ENCODE data around the gene PPA1. TPM values are rescaled to one million over a fixed set of nuclear protein-coding genes. Genes with fewer than 3 reads are reported as not detected.
"Not testable (repeated sequence)": the region's sequence is repeated elsewhere in the genome, so short reads cannot be mapped to it uniquely, and the experiment has no call there.

The PPA1 gene
- total RNA-seq, 1 donor = 57.4 TPM

GRCh38 chr10:70255329-70256299 is 22.4 kb upstream of the PPA1 start:
- peak in 2 of 3 donors; percentile 24 to 28 for DNase-seq (ENCODE audit: low read depth in 2 of 3, low spot score in 2 of 3)

- no peak for DNase-seq (ENCODE audit: low read depth in 2 of 3, low spot score in 2 of 3)
Measured at GRCh38 chr10:70254778-70255328, 21.6 kb upstream of the PPA1 start.

- DNase-seq (ENCODE audit: low read depth in 2 of 3, low spot score in 2 of 3) = no peak
Measured at GRCh38 chr10:70253878-70254765, 20.9 kb upstream of the PPA1 start.

- DNase-seq (ENCODE audit: low read depth in 2 of 3, low spot score in 2 of 3) = no peak
Measured at GRCh38 chr10:70250961-70251680, 17.9 kb upstream of the PPA1 start.

GRCh38 chr10:70247360-70247759 is 14.1 kb upstream of the PPA1 start:
- DNase-seq (ENCODE audit: low read depth in 2 of 3, low spot score in 2 of 3) = no peak

GRCh38 chr10:70241081-70241480 is 7.9 kb upstream of the PPA1 start:
- no peak for DNase-seq (ENCODE audit: low read depth in 2 of 3, low spot score in 2 of 3)

GRCh38 chr10:70239986-70240385 is 6.8 kb upstream of the PPA1 start:
- not testable (repeated sequence) for DNase-seq (ENCODE audit: low read depth in 2 of 3, low spot score in 2 of 3)

- DNase-seq (ENCODE audit: low read depth in 2 of 3, low spot score in 2 of 3) = not testable (repeated sequence)
Measured at GRCh38 chr10:70239077-70239976, 6.1 kb upstream of the PPA1 start.

- not testable (repeated sequence) for DNase-seq (ENCODE audit: low read depth in 2 of 3, low spot score in 2 of 3)
Measured at GRCh38 chr10:70237958-70238536, 4.8 kb upstream of the PPA1 start.

GRCh38 chr10:70234668-70235447 is 1.6 kb upstream of the PPA1 start:
- no peak for DNase-seq (ENCODE audit: low read depth in 2 of 3, low spot score in 2 of 3)

- no peak for DNase-seq (ENCODE audit: low read depth in 2 of 3, low spot score in 2 of 3)
Measured at GRCh38 chr10:70233939-70234300, 691 bp upstream of the PPA1 start.

- peak in 1 of 3 donors; percentile 11 for DNase-seq (ENCODE audit: low read depth in 2 of 3, low spot score in 2 of 3)
Measured at GRCh38 chr10:70232859-70233108, 445 bp downstream of the PPA1 start.

- DNase-seq (ENCODE audit: low read depth in 2 of 3, low spot score in 2 of 3) = peak in 2 of 3 donors; percentile 14 to 29
Measured at GRCh38 chr10:70232155-70232858, 922 bp downstream of the PPA1 start.

- DNase-seq (ENCODE audit: low read depth in 2 of 3, low spot score in 2 of 3) = no peak
Measured at GRCh38 chr10:70228491-70228890, 4.7 kb downstream of the PPA1 start.

- DNase-seq (ENCODE audit: low read depth in 2 of 3, low spot score in 2 of 3) = no peak
Measured at GRCh38 chr10:70227548-70228320, 5.5 kb downstream of the PPA1 start.

GRCh38 chr10:70223728-70224127 is 9.5 kb downstream of the PPA1 start:
- DNase-seq (ENCODE audit: low read depth in 2 of 3, low spot score in 2 of 3) = no peak

- DNase-seq (ENCODE audit: low read depth in 2 of 3, low spot score in 2 of 3) = not testable (repeated sequence)
Measured at GRCh38 chr10:70222811-70223447, 10.3 kb downstream of the PPA1 start.
